NT2/D1 (cell line): ENCODE measurements around the gene POLD1.
"Not testable (repeated sequence)": the region's sequence is repeated elsewhere in the genome, so short reads cannot be mapped to it uniquely, and the experiment has no call there.

ENCODE experiments used
- DNase-seq: peaks from one replicate; pipeline ENCODE4 v3.0.0-alpha.2; 2011; ENCODE audit warnings: low read depth, low spot score
- H3K27me3 ChIP-seq: 2 replicates; pipeline ENCODE4 v1.6.0; 2011; ENCODE audit warnings: mild to moderate bottlenecking; ENCODE audit not compliant: insufficient read length, insufficient read depth
- H3K36me3 ChIP-seq: 2 replicates; pipeline ENCODE4 v1.6.1; 2011; ENCODE audit warnings: mild to moderate bottlenecking, low read length, mixed read lengths; ENCODE audit not compliant: insufficient read depth, insufficient read length
- H3K4me1 ChIP-seq: 2 replicates; pipeline ENCODE4 v1.5.1; 2011; ENCODE audit not compliant: insufficient read depth, insufficient read length
- H3K4me3 ChIP-seq: 2 replicates; pipeline ENCODE4 v1.5.1; 2011; ENCODE audit warnings: low read depth; ENCODE audit not compliant: insufficient read length
- H3K9ac ChIP-seq: 2 replicates; pipeline ENCODE4 v1.6.0; 2011; ENCODE audit warnings: low read depth; ENCODE audit not compliant: insufficient read length
- H3K9me3 ChIP-seq: 2 replicates; pipeline ENCODE4 v1.5.1; 2011; ENCODE audit warnings: mild to moderate bottlenecking, low read length; ENCODE audit not compliant: insufficient read depth
- SUZ12 ChIP-seq: IDR thresholded peaks from 2 replicates; pipeline ENCODE4 v1.6.1; 2011; ENCODE audit not compliant: insufficient read length, insufficient read depth; ENCODE audit errors: extremely low read depth
- YY1 ChIP-seq: IDR thresholded peaks from 2 replicates; pipeline ENCODE4 v1.6.1; 2011; ENCODE audit not compliant: insufficient read length, insufficient read depth
- ZNF274 ChIP-seq: IDR thresholded peaks from 2 replicates; pipeline ENCODE4 v1.6.1; 2011; ENCODE audit warnings: mild to moderate bottlenecking, low read depth, low read length

The POLD1 gene

GRCh38 chr19:50380751-50381151 lies 3.4 kb upstream of the POLD1 start:
- H3K27me3 ChIP-seq, result no peaks in the 10 kb centered on the region
- peaks cover 58% of the 10 kb centered on the region for H3K36me3 ChIP-seq
- DNase-seq, result no peak
- H3K9ac ChIP-seq, result no peak overlapping the region
- no peaks in the 10 kb centered on the region for H3K9me3 ChIP-seq
- TF ChIP-seq YY1, result no peak
- TF ChIP-seq ZNF274, result no peak
- no peak for TF ChIP-seq SUZ12
- no peak overlapping the region for H3K4me3 ChIP-seq
- H3K4me1 ChIP-seq, result peaks cover 4% of the 10 kb centered on the region

DNA sequence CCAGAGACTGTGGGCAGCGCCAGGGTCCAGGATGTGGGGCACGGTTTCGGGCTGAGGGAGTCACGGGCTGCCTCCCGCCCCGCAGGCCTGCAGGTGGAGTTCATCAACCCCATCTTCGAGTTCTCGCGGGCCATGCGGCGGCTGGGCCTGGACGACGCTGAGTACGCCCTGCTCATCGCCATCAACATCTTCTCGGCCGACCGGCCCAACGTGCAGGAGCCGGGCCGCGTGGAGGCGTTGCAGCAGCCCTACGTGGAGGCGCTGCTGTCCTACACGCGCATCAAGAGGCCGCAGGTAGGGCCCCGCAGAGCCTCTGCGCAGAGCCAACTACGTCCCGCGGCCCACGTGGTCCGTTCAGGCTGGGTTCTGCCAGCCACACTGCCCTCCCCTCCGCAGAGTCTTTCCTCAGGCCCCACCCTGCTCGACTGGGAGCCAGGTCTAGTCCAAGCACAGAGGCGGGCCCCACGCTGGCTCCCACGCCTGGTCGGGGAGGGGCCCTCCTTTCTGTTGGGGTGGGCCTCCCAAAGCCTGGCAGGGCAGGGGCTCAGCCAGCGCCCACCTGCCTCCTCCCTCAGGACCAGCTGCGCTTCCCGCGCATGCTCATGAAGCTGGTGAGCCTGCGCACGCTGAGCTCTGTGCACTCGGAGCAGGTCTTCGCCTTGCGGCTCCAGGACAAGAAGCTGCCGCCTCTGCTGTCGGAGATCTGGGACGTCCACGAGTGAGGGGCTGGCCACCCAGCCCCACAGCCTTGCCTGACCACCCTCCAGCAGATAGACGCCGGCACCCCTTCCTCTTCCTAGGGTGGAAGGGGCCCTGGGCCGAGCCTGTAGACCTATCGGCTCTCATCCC lies 2.0 kb upstream of the POLD1 start:
- Histone ChIP-seq H3K36me3 (peaks cover 66% of the 10 kb centered on the region), H3K9me3 (no peaks in the 10 kb centered on the region), H3K9ac (no peak overlapping the region), H3K27me3 (no peaks in the 10 kb centered on the region), H3K4me3 (no peak overlapping the region), H3K4me1 (peaks cover 4% of the 10 kb centered on the region)
- no peak for TF ChIP-seq YY1
- no peak for TF ChIP-seq SUZ12
- no peak for TF ChIP-seq ZNF274
- no peak for DNase-seq

DNA sequence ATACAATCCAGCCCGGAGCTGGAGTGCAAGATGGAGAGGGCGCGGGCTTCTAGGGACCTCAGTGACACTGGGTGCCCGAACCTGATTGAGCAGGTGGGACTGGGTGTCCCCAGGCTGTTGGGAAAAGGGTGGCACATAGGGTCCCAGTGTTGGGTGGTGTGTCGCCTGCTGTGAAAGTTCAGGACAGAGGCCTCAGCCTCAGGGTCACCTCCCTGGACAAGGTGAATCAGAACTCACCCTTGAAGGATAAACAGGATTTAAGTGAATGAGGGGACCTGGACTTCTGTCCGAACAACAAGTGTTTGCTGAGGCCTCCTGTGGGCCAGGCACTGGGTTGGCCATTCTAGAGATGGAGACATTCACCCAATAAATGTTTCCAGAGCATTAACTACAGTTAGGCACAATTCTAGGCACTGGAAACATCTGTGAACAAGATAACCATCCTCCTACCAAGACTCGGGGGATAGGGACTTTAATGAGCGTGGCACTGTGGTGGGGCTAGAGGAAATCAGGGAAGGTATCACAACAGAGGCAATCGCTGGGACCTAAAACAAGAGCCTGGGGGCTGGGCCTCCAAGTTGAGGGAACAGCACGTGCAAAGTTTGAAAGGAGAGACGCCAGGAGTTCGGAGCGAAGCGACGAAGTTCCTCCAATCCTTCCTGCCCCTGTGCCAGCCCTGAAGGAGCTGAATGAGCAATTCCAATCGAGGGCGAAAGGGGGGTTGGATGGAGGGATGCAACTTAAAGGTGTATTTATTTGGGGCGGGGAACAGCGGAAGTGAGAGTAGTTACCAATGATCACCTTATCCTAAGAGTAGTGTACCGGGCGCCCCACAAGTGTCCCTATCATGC lies 921 bp upstream of the POLD1 start:
- H3K4me3 ChIP-seq, result peak overlapping the region; percentile 32
- peaks cover 68% of the 10 kb centered on the region for H3K36me3 ChIP-seq
- peaks cover 2% of the 10 kb centered on the region for H3K4me1 ChIP-seq
- TF ChIP-seq ZNF274 (no peak), YY1 (no peak), SUZ12 (no peak)
- no peak for DNase-seq
- peak overlapping the region; percentile 76 for H3K9ac ChIP-seq
- no peaks in the 10 kb centered on the region for H3K9me3 ChIP-seq
- no peaks in the 10 kb centered on the region for H3K27me3 ChIP-seq

DNA sequence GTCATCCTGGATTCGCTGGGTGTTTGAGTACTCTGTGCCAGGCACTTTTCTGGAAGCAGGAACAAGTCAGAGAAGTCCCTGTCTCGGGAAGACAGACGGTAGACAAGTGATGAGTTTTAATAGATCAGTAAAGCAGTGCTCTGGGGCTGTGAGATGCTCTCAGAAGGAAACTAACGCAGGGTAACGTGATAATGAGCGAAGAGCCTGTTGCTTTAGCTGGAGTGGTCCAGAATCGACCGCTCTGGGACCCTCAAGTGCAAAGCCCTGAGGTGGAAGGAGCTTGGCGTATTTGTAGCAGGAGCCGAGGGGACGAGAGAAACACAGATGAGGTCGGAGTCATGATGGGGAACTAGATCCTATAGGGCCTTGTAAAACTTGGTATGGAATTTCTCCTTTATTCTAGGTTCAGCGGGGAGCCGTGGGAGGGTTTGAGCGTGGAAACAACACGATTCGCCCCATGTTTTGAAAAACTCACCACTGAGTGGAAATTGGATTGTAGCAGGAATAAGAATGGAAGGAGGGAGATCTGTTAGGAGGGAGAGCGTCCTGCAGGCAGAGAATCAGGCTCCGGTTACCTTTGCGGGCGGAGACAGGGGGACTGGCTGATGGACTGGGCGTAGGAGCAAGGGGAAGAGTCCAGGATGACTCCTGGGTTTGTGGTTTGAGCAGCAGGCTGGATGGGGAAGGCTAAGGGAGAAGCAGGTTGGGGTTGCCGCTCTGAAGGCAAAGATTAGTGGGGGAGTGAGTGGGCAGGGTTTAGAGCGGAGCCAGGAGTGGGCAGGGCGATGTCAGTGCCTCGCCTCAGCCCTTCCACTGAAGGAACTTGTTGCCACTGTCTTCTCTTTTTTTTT lies 763 bp downstream of the POLD1 start:
- Histone ChIP-seq H3K36me3 (peaks cover 61% of the 10 kb centered on the region), H3K4me3 (peak overlapping the region; percentile 85), H3K4me1 (peaks cover 2% of the 10 kb centered on the region), H3K9me3 (peaks cover 4% of the 10 kb centered on the region; the same call in 1 of the 2 replicates), H3K9ac (peak overlapping the region; percentile 94), H3K27me3 (no peaks in the 10 kb centered on the region)
- TF ChIP-seq YY1, result no peak
- no peak for TF ChIP-seq SUZ12
- TF ChIP-seq ZNF274, result no peak
- no peak for DNase-seq

DNA sequence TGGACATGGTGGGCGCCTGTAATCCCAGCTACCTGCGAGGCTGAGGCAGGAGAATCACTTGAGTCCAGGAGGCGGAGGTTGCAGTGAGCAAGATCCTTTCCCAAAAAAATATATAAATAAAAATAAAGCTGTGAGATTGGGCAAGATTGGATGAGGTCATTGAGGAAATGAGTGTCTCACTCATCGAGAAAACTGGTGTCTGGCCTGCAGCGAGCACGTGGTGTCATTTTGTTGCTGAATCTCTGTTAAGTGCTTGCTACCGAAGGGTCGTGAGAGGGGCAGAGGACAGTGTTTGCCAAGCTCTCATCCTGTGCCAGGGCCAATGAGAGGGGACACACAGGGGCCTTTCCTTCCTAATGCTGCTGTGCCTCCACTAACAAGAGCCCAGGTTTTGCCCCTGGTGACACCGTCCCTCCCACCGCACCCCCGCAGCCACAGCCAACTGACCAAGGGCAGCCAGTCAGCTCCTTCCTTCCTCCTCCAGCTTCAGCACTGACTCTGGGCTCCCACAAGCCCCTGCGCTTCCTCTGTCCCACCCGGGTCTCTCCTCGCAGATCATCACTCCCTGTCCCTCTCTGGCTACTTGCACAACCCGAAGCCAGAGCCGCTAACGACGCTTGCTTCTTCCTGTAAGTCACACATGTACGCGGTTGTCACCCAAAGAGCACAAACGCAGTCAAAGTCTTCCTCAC lies 3.2 kb downstream of the POLD1 start:
- no peak for TF ChIP-seq SUZ12
- TF ChIP-seq ZNF274, result no peak
- no peak for TF ChIP-seq YY1
- Histone ChIP-seq H3K9me3 (peaks cover 14% of the 10 kb centered on the region; the same call in 1 of the 2 replicates), H3K4me1 (peaks cover 2% of the 10 kb centered on the region), H3K36me3 (peaks cover 42% of the 10 kb centered on the region), H3K4me3 (no peak overlapping the region), H3K9ac (no peak overlapping the region), H3K27me3 (no peaks in the 10 kb centered on the region)
- no peak for DNase-seq

DNA sequence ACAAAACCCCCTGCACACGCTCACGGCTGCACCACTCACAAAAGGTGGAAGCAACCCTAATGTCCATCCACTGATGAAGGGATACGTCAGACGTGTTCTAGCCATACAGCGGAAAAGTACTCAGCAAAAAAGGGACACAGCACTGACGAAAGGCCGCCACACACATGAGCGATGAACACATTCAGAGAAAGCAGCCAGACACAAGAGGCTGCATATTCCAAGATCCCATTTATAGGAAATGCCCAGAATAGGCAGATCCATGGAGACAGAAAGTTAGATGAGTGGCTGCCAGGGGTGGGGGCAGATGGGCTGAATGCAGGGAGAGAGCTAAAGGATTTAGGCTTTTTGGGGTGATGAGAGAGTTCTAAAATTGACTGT lies 3.7 kb downstream of the POLD1 start:
- DNase-seq, result no peak
- Histone ChIP-seq H3K27me3 (no peaks in the 10 kb centered on the region), H3K9me3 (peaks cover 19% of the 10 kb centered on the region; the same call in 1 of the 2 replicates), H3K9ac (no peak overlapping the region), H3K4me1 (peaks cover 2% of the 10 kb centered on the region), H3K4me3 (no peak overlapping the region), H3K36me3 (peaks cover 41% of the 10 kb centered on the region)
- TF ChIP-seq ZNF274 (no peak), YY1 (no peak), SUZ12 (no peak)

DNA sequence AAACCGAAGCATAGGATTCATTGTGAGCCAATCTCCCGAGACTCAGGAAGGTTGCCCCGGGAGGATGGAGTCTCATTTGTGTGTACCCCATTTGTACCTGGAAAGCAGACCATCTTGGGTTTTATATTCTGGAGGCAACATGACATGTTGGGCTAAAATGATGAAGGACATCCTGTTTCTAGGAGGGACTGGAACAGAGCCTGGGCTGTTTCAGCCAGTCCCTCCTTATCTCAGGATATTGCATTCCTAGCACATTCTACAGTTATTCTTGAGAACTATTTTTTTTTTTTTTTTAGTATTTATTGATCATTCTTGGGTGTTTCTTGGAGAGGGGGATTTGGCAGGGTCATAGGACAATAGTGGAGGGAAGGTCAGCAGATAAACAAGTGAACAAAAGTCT lies 6.1 kb downstream of the POLD1 start:
- H3K4me1 ChIP-seq, H3K9ac ChIP-seq, DNase-seq, H3K4me3 ChIP-seq, H3K27me3 ChIP-seq: not testable (repeated sequence)
- Histone ChIP-seq H3K36me3 (peaks cover 53% of the 10 kb centered on the region), H3K9me3 (peaks cover 19% of the 10 kb centered on the region; the same call in 1 of the 2 replicates)

GRCh38 chr19:50390952-50391351 lies 6.8 kb downstream of the POLD1 start:
- H3K4me1 ChIP-seq, H3K9ac ChIP-seq, H3K4me3 ChIP-seq, H3K27me3 ChIP-seq, DNase-seq: not testable (repeated sequence)
- Histone ChIP-seq H3K36me3 (peaks cover 53% of the 10 kb centered on the region), H3K9me3 (peaks cover 19% of the 10 kb centered on the region; the same call in 1 of the 2 replicates)
